ENCODE measurements around the gene EML1.

The EML1 gene

DNA sequence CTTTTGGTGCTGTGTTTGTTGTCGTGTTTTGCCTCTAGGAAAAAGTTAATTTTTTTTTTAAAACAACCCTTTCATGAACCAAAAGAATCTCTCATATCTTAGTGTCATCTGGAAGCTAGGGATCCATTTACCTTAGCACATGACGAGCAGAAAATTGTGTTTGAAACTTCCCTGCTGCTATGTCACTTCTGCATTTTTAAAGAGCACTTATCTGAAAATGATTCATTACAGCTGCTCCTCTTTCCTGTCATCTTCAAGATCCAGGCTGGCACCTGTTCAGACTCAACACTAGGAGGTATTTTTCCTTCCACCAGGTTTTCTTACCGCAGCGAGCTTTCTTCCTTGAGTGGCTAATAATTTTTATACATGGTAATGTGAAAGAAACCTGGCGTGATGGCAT is 67.0 kb downstream of the EML1 start:
- H3K27me3 ChIP-seq = no peaks in the 10 kb centered on the region
- DNase-seq = no peak
- no peaks in the 10 kb centered on the region for H3K9me3 ChIP-seq
- H3K4me1 ChIP-seq = no peaks in the 10 kb centered on the region
- intact Hi-C loops (cut with DNase I; ENCODE audit: low total_unique reads) = no loop called here
- no peak overlapping the region for H3K27ac ChIP-seq
- no peaks in the 10 kb centered on the region for H3K36me3 ChIP-seq
- TF ChIP-seq, protein P1, sequence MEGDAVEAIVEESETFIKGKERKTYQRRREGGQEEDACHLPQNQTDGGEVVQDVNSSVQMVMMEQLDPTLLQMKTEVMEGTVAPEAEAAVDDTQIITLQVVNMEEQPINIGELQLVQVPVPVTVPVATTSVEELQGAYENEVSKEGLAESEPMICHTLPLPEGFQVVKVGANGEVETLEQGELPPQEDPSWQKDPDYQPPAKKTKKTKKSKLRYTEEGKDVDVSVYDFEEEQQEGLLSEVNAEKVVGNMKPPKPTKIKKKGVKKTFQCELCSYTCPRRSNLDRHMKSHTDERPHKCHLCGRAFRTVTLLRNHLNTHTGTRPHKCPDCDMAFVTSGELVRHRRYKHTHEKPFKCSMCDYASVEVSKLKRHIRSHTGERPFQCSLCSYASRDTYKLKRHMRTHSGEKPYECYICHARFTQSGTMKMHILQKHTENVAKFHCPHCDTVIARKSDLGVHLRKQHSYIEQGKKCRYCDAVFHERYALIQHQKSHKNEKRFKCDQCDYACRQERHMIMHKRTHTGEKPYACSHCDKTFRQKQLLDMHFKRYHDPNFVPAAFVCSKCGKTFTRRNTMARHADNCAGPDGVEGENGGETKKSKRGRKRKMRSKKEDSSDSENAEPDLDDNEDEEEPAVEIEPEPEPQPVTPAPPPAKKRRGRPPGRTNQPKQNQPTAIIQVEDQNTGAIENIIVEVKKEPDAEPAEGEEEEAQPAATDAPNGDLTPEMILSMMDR (IDR thresholded peaks at IDR 0.05) = no peak
- H3K4me3 ChIP-seq = no peak overlapping the region

DNA sequence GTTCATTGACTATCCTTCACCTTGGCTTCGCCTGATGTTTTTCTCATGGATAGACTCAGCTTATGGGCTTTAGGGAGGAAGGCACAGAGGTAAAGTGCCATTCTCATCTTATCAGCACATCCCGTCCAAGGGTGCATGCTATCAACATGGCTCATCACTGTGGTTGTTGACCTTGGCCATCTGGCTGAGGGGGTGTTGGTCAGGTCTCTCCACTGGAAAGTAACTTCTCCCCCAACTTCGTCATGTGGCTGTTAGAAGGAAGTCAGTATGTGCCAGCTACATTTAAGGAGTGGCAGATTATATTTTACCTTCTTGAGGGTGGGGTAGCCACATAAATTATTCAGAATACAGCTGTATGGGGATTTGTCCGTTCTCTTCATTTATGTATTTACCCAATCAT is 68.9 kb downstream of the EML1 start:
- H3K36me3 ChIP-seq = peaks cover 0 to 6% (median 0%) of the 10 kb centered on the region in 3 donors
- H3K4me1 ChIP-seq = no peaks in the 10 kb centered on the region
- intact Hi-C loops (cut with DNase I; ENCODE audit: low total_unique reads) = no loop called here
- no peak overlapping the region for H3K27ac ChIP-seq
- no peak for DNase-seq
- TF ChIP-seq, protein P1 (IDR thresholded peaks at IDR 0.05) = no peak
- H3K4me3 ChIP-seq = no peak overlapping the region
- H3K9me3 ChIP-seq = no peaks in the 10 kb centered on the region
- no peaks in the 10 kb centered on the region for H3K27me3 ChIP-seq

DNA sequence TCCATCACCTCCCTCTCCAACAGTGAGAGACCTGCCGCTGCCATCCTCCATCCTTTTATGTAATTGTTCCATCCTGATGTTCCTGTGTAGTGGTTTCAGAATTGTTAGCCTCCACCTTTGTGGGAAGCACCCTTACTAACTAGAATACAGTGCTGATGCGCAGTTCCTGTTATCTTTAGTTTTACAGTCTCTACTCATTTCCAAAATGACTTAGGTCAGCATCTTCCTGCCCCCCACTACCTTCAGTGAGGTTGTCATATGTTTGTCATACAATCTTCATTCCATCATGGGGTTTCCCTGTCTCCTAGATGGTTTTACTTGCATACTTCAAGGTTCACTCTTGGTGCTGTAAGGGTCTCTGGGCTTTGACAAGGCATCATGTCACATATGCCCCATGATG is 69.8 kb downstream of the EML1 start:
- DNase-seq = no peak
- no peaks in the 10 kb centered on the region for H3K9me3 ChIP-seq
- no peak overlapping the region for H3K4me3 ChIP-seq
- H3K36me3 ChIP-seq = peaks cover 0 to 6% (median 0%) of the 10 kb centered on the region in 3 donors
- intact Hi-C loops (cut with DNase I; ENCODE audit: low total_unique reads) = no loop called here
- no peaks in the 10 kb centered on the region for H3K27me3 ChIP-seq
- no peak overlapping the region for H3K27ac ChIP-seq
- H3K4me1 ChIP-seq = no peaks in the 10 kb centered on the region
- TF ChIP-seq, protein P1 (IDR thresholded peaks at IDR 0.05) = no peak

DNA sequence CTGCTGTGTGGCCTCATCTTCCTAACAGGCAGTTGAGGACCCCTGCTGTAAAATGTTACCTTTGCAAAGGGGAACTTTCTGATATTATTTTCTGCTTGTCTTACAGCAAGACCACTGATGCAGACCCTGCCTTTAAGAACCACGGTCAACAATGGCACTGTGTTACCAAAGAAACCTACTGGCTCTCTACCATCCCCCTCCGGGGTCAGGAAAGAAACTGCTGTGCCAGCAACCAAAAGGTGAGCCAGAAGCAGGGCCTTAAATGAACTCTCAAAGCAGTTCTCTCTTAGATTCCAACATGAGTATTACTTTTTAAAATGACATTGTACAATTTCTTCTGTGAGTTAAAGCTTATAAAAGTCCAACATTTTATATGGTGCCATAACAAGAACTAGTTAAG is 72.2 kb downstream of the EML1 start:
- Histone ChIP-seq H3K4me1 (no peaks in the 10 kb centered on the region), H3K36me3 (peaks cover 0 to 6% (median 0%) of the 10 kb centered on the region in 3 donors), H3K4me3 (no peak overlapping the region), H3K27me3 (no peaks in the 10 kb centered on the region), H3K27ac (no peak overlapping the region), H3K9me3 (no peaks in the 10 kb centered on the region)
- TF ChIP-seq, protein P1 (IDR thresholded peaks at IDR 0.05) = no peak
- no peak for DNase-seq
- intact Hi-C loops (cut with DNase I; ENCODE audit: low total_unique reads) = no loop called here

DNA sequence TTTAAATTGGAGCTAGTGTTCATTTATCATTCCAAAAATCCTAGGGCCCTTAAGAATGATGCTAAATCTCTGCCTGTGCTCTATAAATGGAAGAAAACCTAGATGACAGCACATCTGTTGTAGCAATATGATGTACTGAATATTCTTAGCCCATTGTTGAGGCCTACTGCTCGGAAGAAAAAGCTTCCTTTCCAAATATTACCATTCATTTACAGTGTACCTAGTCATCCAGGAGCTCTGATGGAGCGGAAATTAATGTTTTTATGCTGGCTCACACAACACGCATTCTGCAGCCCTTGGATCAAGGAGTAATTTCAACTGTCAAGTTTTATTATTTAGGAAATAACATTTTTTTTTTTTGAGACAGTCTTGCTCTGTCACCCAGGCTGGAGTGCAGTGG is 77.4 kb downstream of the EML1 start:
- intact Hi-C loops (cut with DNase I; ENCODE audit: low total_unique reads) = no loop called here
- Histone ChIP-seq H3K4me3 (no peak overlapping the region), H3K27me3 (no peaks in the 10 kb centered on the region), H3K4me1 (no peaks in the 10 kb centered on the region), H3K36me3 (peaks cover 0 to 6% (median 0%) of the 10 kb centered on the region in 3 donors), H3K27ac (no peak overlapping the region), H3K9me3 (no peaks in the 10 kb centered on the region)
- TF ChIP-seq, protein P1 (IDR thresholded peaks at IDR 0.05) = no peak
- no peak for DNase-seq

DNA sequence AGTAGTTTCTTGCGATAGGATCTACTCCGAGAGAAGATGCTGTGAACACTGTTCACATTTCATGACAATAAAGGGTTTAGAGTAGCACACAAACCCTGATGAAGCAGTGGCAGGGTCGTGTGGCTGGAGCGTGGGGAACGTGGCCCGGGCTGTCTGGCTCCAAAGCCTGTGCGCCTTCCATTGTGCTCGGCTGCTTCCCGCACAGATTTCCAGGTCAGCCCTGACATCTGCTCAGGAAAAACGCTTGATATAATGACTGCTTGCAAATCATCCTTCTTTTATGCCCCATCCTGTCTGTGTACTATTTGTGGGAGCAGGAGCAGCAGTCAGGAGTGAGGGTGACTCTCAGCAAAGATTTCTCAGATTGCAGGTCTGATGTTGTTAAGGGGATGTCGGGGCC is 78.6 kb downstream of the EML1 start:
- no peak overlapping the region for H3K4me3 ChIP-seq
- no peak overlapping the region for H3K27ac ChIP-seq
- DNase-seq = no peak
- no peaks in the 10 kb centered on the region for H3K9me3 ChIP-seq
- peaks cover 0 to 4% (median 0%) of the 10 kb centered on the region in 3 donors for H3K36me3 ChIP-seq
- TF ChIP-seq, protein P1 (IDR thresholded peaks at IDR 0.05) = no peak
- no peaks in the 10 kb centered on the region for H3K27me3 ChIP-seq
- intact Hi-C loops (cut with DNase I; ENCODE audit: low total_unique reads) = no loop called here
- no peaks in the 10 kb centered on the region for H3K4me1 ChIP-seq

Measured in tibial artery (tissue), 4 donors.